HepG2 (cell line): ENCODE results near the gene CDK6. TPM values are rescaled to one million over a fixed set of nuclear protein-coding genes. Genes with fewer than 3 reads are reported as not detected.

ENCODE experiments used
- ATAC-seq: fragments of 200-7000 bp; cut with Tn5 transposase; 3 replicates; pipeline ENCODE4 v1.9.1; 2020; ENCODE audit warnings: mild to moderate bottlenecking, moderate library complexity
- BruUV-seq: library from RNA; stranded (reverse); fragments of 400-500 nt; replicated peaks from 2 replicates; lab custom pipeline; 2021; lab: Mats Ljungman, UMichigan
- CTCF ChIA-PET: fragments of 300-600 bp; formaldehyde crosslinking; extraction: SDS; loops from one replicate; lab custom pipeline; 2021; ENCODE audit warnings: low total read pairs, inconsistent platforms, low intra/inter-chr PET ratio; lab: Yijun Ruan, JAX
- POLR2A ChIA-PET: fragments of 350-600 bp; sonication (Branson Sonifier 250); formaldehyde crosslinking; loops from one replicate; lab custom pipeline; 2020; ENCODE audit warnings: antibody characterized with exemption, inconsistent platforms; lab: Yijun Ruan, JAX
- DNase-seq: peaks from one replicate; pipeline ENCODE4 v3.0.0-alpha.2; 2015; ENCODE audit warnings: low spot score
- FAIRE-seq: peaks from 3 replicates; lab custom pipeline; 2011; peaks lifted over from hg19 to GRCh38; lab: Jason Lieb, UNC
- H2AFZ ChIP-seq: one replicate; pipeline ENCODE4 v1.6.1; 2011; ENCODE audit warnings: low read length, inconsistent platforms
- H3K27ac ChIP-seq: fragments of 300-600 bp; 3 replicates; pipeline ENCODE4 v1.8.0; 2011; ENCODE audit warnings: mixed run types, mild to moderate bottlenecking, mixed read lengths, low read length, inconsistent platforms; ENCODE audit not compliant: insufficient read depth; ENCODE audit errors: extremely low read length
- H3K27me3 ChIP-seq, 2 experiments: fragments of 200-600 bp in 1 of 2; 2 replicates in 1 of 2; 3 replicates in 1 of 2; pipeline versions ENCODE4 v1.6.0 to v1.8.0; 2011; ENCODE audit warnings: low read length in 2 of 2, mild to moderate bottlenecking in 2 of 2, moderate library complexity in 2 of 2, inconsistent platforms in 1 of 2; ENCODE audit not compliant: insufficient read depth in 2 of 2, control insufficient read depth in 1 of 2
- H3K36me3 ChIP-seq, 2 experiments: fragments of 200-600 bp in 1 of 2; replicated peaks in 1 of 2; 2 replicates in 1 of 2; 3 replicates in 1 of 2; pipeline versions ENCODE4 v1.5.1 to v1.8.0; 2011; ENCODE audit warnings: low read length in 2 of 2, inconsistent platforms in 1 of 2; ENCODE audit not compliant: insufficient read depth in 2 of 2, control insufficient read depth in 1 of 2
- H3K4me1 ChIP-seq: 2 replicates; pipeline ENCODE4 v1.5.1; 2012; ENCODE audit warnings: low read length, inconsistent platforms; ENCODE audit not compliant: insufficient read depth
- H3K4me2 ChIP-seq: 2 replicates; pipeline ENCODE4 v1.6.0; 2011; ENCODE audit warnings: low read depth, low read length, inconsistent platforms
- H3K4me3 ChIP-seq, 3 experiments: fragments of 200-600 bp in 1 of 3; sonication (generic), shearing (Covaris generic) in 1 of 3; replicated peaks in 1 of 3; 2 replicates each; pipeline ENCODE4 v1.5.1; 2011 to 2016; ENCODE audit warnings: low read length in 3 of 3, inconsistent platforms in 2 of 3, low read depth in 2 of 3, mild to moderate bottlenecking in 2 of 3, control low read depth in 1 of 3, mixed read lengths in 1 of 3; ENCODE audit not compliant: insufficient read depth in 1 of 3
- H3K79me2 ChIP-seq: one replicate; pipeline ENCODE4 v1.6.1; 2011; ENCODE audit warnings: low read length, inconsistent platforms; ENCODE audit not compliant: insufficient read depth
- H3K9ac ChIP-seq: 2 replicates; pipeline ENCODE4 v1.6.0; 2011; ENCODE audit warnings: mild to moderate bottlenecking, low read depth, low read length, inconsistent platforms; ENCODE audit not compliant: insufficient read depth
- H3K9me3 ChIP-seq: 2 replicates; pipeline ENCODE4 v1.5.1; 2012; ENCODE audit warnings: mild to moderate bottlenecking, low read length
- H4K20me1 ChIP-seq: 2 replicates; pipeline ENCODE4 v1.6.0; 2011; ENCODE audit warnings: inconsistent platforms, mild to moderate bottlenecking, low read length, moderate library complexity; ENCODE audit not compliant: insufficient read depth
- ARID5B ChIP-seq: IDR thresholded peaks from 2 replicates; pipeline ENCODE4 v1.4.0; 2020; ENCODE audit warnings: mild to moderate bottlenecking, missing genetic modification reagents
- BCLAF1 ChIP-seq: fragments of 450-650 bp; IDR thresholded peaks from 2 replicates; pipeline ENCODE4 v1.6.1; 2017; ENCODE audit warnings: mild to moderate bottlenecking
- CREB3 ChIP-seq: sonication (generic); formaldehyde crosslinking; IDR thresholded peaks from 2 replicates; pipeline ENCODE4 v1.5.0; 2020; ENCODE audit warnings: missing genetic modification reagents
- FOXK1 ChIP-seq: sonication (generic); formaldehyde crosslinking; IDR thresholded peaks from 2 replicates; pipeline ENCODE4 v1.4.0; 2020; ENCODE audit warnings: low read depth, missing genetic modification reagents, borderline replicate concordance
- HOMEZ ChIP-seq: IDR thresholded peaks from 2 replicates; pipeline ENCODE4 v1.6.1; 2016; ENCODE audit warnings: low read depth
- NR3C1 ChIP-seq: sonication (generic); formaldehyde crosslinking; IDR thresholded peaks from 2 replicates; pipeline ENCODE4 v1.4.0; 2020; ENCODE audit warnings: missing genetic modification reagents
- SAP130 ChIP-seq: IDR thresholded peaks from 2 replicates; pipeline ENCODE4 v1.6.1; 2016; ENCODE audit warnings: low read depth
- SOX13 ChIP-seq, 3 experiments: fragments of 450-650 bp in 1 of 3; sonication (generic) in 1 of 3; formaldehyde crosslinking in 1 of 3; IDR thresholded peaks in 2 of 3; conservative IDR thresholded peaks in 1 of 3; 2 replicates each; pipeline versions ENCODE4 v1.5.0 to v1.6.1; 2016 to 2020; ENCODE audit warnings: antibody characterized with exemption in 1 of 3, mild to moderate bottlenecking in 1 of 3, missing compliant biosample characterization in 1 of 3, missing genetic modification reagents in 1 of 3, moderate library complexity in 1 of 3
- ZMYM4 ChIP-seq: sonication (generic); formaldehyde crosslinking; IDR thresholded peaks from 2 replicates; pipeline ENCODE4 v1.8.1; 2023; ENCODE audit warnings: mild to moderate bottlenecking, missing genetic modification reagents
- ZNF124 ChIP-seq: sonication (generic); formaldehyde crosslinking; IDR thresholded peaks from 2 replicates; pipeline ENCODE4 v1.4.0; 2020; ENCODE audit warnings: missing genetic modification reagents
- WGBS: methylation state at CpG from one replicate; pipeline ENCODE4 v1.1.6; 2017; ENCODE audit warnings: low lambda C conversion rate; 5-methylcytosine and 5-hydroxymethylcytosine counted together
- in situ Hi-C: cut with HindIII; loops from 2 replicates; pipeline ENCODE4 v1.10.0; 2017; ENCODE audit warnings: low pct_unique_long_range_greater_than_20kb; ENCODE audit not compliant: extremely low pct_ligation_motif_present
- intact Hi-C: fragments of 100-400 bp; cut with micrococcal nuclease; formaldehyde crosslinking; loops from one replicate; pipeline ENCODE4 v1.10.0; 2022; ENCODE audit not compliant: unreplicated experiment
- polyA plus RNA-seq, 8 experiments: library from polyadenylated mRNA; depleted of rRNA in 3 of 8; stranded (reverse) in 7 of 8; unstranded in 1 of 8; fragments of >200 nt; fragmentation: Illumina TruSeq in 4 of 8; extraction: Trizol in 4 of 8; gene quantifications; 2 replicates each; pipeline versions ENCODE4 v1.2.1 to v1.2.3, GENCODE V29; 2011 to 2016; ENCODE audit warnings: low read depth in 4 of 8, missing spikeins in 1 of 8, mixed read lengths in 1 of 8; ENCODE audit not compliant: insufficient read depth in 1 of 8
- total RNA-seq, 5 experiments: library from RNA; depleted of rRNA; stranded (reverse); fragments of >200 nt; fragmentation: Illumina TruSeq; extraction: Trizol; gene quantifications; 2 replicates each; pipeline ENCODE4 v1.2.3, GENCODE V29; 2016; ENCODE audit warnings: low read depth in 1 of 5

The CDK6 gene
- total and polyA plus RNA-seq, 2 of the 13 experiments (the other 11 are each of a cell fraction or from before 2014, with no cell fraction given), result 34.6 to 90.8 TPM

- ATAC-seq (peak; percentile 58), DNase-seq (no peak), FAIRE-seq (no peak)
- H3K4me1 ChIP-seq, result peaks cover 17% of the 10 kb centered on the region
- intact Hi-C loops (no loop called here), in situ Hi-C loops (no loop called here)
- H3K4me2 ChIP-seq, result no peak overlapping the region
- H3K4me3 ChIP-seq, result no peak overlapping the region
- no peaks in the 10 kb centered on the region for H3K27me3 ChIP-seq
- H3K36me3 ChIP-seq, result peaks cover 23 to 69% of the 10 kb centered on the region in 2 experiments
- H3K9ac ChIP-seq, result no peak overlapping the region
- ChIA-PET POLR2A (interaction anchor here (1.1 to 1.2 kb wide), 2 partner anchors 30 to 107 kb away, joined by 4 read pairs; no protein-coding TSS in a partner anchor), CTCF (no interaction called here)
- peaks cover 49% of the 10 kb centered on the region for H3K79me2 ChIP-seq
- H3K9me3 ChIP-seq, result no peaks in the 10 kb centered on the region
- 88% methylated on average over 14 of the region's 14 CpGs for WGBS
- H2AFZ ChIP-seq, result no peak overlapping the region
- BruUV-seq, result no TSS peak
- H3K27ac ChIP-seq, result peak overlapping the region; percentile 11
- H4K20me1 ChIP-seq, result no peaks in the 10 kb centered on the region; the same call in 1 of the 2 replicates
- TF ChIP-seq ZNF124 (CRISPR knock-in tag) (no peak), NR3C1 (CRISPR knock-in tag) (no peak), FOXK1 (CRISPR knock-in tag) (peak; percentile 34; the same call in 1 of the 2 replicates), SAP130 (0 out of 2 replicates have a peak, but pooled peaks have one; percentile 24), ZMYM4 (CRISPR knock-in tag) (0 out of 2 replicates have a peak, but pooled peaks have one; percentile 30), ARID5B (CRISPR knock-in tag) (peak; percentile 34; the same call in 1 of the 2 replicates), SOX13 (IDR thresholded peaks at IDR 0.05) (no peak), SOX13 (CRISPR knock-in tag; conservative IDR thresholded peaks at IDR 0.05 in 1 of 2, IDR thresholded peaks at IDR 0.05 in 1 of 2) (0 out of 4 replicates have a peak, but pooled peaks of 1 of the 2 experiments have one; percentile 21), CREB3 (CRISPR knock-in tag) (no peak), HOMEZ (CRISPR knock-in tag) (peak; percentile 17; the same call in 1 of the 2 replicates), BCLAF1 (no peak)
These were observed 111.0 kb downstream of the CDK6 start for GRCh38 chr7:92725161-92725925.
